Hepatocyte (in vitro differentiated cells): ENCODE measurements around the gene AFAP1L2. TPM values are rescaled to one million over a fixed set of nuclear protein-coding genes. Genes with fewer than 3 reads are reported as not detected.

Experiments
- DNase-seq: peaks from one replicate; pipeline ENCODE4 v3.0.0-alpha.2; 2016; ENCODE audit warnings: low spot score
- H2AFZ ChIP-seq: fragments of 200-600 bp; sonication (generic); 2 replicates; pipeline ENCODE4 v1.6.0; 2016; ENCODE audit warnings: antibody characterized with exemption, mild to moderate bottlenecking
- H3K27ac ChIP-seq: fragments of 200-600 bp; sonication (generic); 2 replicates; pipeline ENCODE4 v1.5.1; 2016; ENCODE audit warnings: mild to moderate bottlenecking
- H3K27me3 ChIP-seq: fragments of 200-600 bp; sonication (generic); 2 replicates; pipeline ENCODE4 v1.6.1; 2016
- H3K36me3 ChIP-seq: fragments of 200-600 bp; sonication (generic); replicated peaks from 2 replicates; pipeline ENCODE4 v1.5.1; 2016; ENCODE audit warnings: low read depth; ENCODE audit not compliant: insufficient read depth
- H3K4me1 ChIP-seq: fragments of 200-600 bp; sonication (generic); 2 replicates; pipeline ENCODE4 v1.5.1; 2016; ENCODE audit warnings: mild to moderate bottlenecking, moderate library complexity; ENCODE audit not compliant: insufficient read depth
- H3K4me2 ChIP-seq: fragments of 200-600 bp; sonication (generic); 2 replicates; pipeline ENCODE4 v1.6.0; 2016
- H3K4me3 ChIP-seq: fragments of 200-600 bp; sonication (generic); 2 replicates; pipeline ENCODE4 v1.5.1; 2016; ENCODE audit warnings: mild to moderate bottlenecking
- H3K79me2 ChIP-seq: fragments of 200-600 bp; sonication (generic); 2 replicates; pipeline ENCODE4 v1.6.0; 2017; ENCODE audit warnings: mild to moderate bottlenecking
- H3K9me2 ChIP-seq: fragments of 200-600 bp; sonication (generic); replicated peaks from 2 replicates; pipeline ENCODE4 v1.6.0; 2017; ENCODE audit warnings: mild to moderate bottlenecking; ENCODE audit not compliant: insufficient read depth
- H3K9me3 ChIP-seq: fragments of 200-600 bp; sonication (generic); 2 replicates; pipeline ENCODE4 v1.5.1; 2016; ENCODE audit warnings: low read depth, mild to moderate bottlenecking
- H4K20me1 ChIP-seq: fragments of 200-600 bp; sonication (generic); 2 replicates; pipeline ENCODE4 v1.6.0; 2016; ENCODE audit warnings: mild to moderate bottlenecking; ENCODE audit not compliant: insufficient read depth, poor library complexity, severe bottlenecking
- EZH2 ChIP-seq: fragments of 200-600 bp; sonication (generic); IDR thresholded peaks from 2 replicates; pipeline ENCODE4 v1.6.1; 2016; ENCODE audit warnings: antibody characterized with exemption, mild to moderate bottlenecking, borderline replicate concordance
- EZH2phosphoT487 ChIP-seq: fragments of 200-600 bp; sonication (generic); IDR thresholded peaks from one replicate; pipeline ENCODE4 v1.6.1; 2018; ENCODE audit warnings: antibody characterized with exemption, mild to moderate bottlenecking, low read depth, moderate library complexity; ENCODE audit not compliant: unreplicated experiment, severe bottlenecking
- WGBS: methylation state at CpG from one replicate; pipeline ENCODE4 v1.1.6; 2016; ENCODE audit warnings: low lambda C conversion rate; ENCODE audit errors: missing lambda C conversion rate; 5-methylcytosine and 5-hydroxymethylcytosine counted together
- polyA plus RNA-seq: library from polyadenylated mRNA; unstranded; fragments of >200 nt; fragmentation: Nextera tagmentation; extraction: Ambion mirVana; gene quantifications from 2 replicates; pipeline ENCODE4 v1.2.1, GENCODE V29; 2016
- total RNA-seq: library from RNA; depleted of rRNA; stranded (reverse); fragments of >200 nt; gene quantifications from 2 replicates; pipeline ENCODE4 v1.2.3, GENCODE V29; 2014
- TF ChIP-seq, protein P1 (sequence below): fragments of 200-600 bp; sonication (generic); IDR thresholded peaks from 2 replicates; pipeline ENCODE4 v1.5.1; 2016; ENCODE audit warnings: antibody characterized with exemption, mild to moderate bottlenecking; ENCODE audit not compliant: poor library complexity

The AFAP1L2 gene
- total and polyA plus RNA-seq, 2 experiments from 2014 or later: 6.1 to 9.6 TPM

DNA sequence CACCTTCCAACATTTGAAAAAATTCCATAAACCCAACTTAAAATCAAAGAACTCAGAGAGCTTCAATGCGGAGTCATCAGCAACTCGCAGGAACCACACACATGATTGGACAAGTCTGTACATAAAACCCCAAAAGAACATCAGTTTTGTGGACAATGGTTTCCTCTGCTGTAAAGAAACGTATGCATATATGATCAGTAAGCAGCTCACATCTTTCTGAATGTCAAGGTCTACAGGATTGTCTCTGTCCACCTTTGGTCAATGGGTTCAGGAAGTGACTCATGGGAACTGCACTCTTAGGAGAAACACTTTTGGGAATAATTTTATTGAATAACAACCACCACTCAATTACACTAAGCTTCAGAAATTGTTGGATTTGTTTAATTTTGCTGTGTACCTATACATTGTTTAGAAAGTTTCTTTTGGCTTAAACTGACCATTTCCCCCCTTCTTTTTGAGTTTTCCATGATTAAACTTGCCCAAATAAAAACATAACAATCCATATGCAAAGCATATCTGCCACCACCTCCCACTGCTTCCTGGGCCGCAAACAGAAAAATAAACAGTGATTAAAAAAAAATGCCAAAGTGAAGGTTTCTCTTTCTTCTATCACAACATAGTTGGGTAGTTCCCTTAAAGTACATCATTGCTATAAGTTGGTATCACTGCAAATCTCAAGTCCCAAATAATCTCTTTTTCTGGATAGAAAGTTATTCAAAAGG is 27.3 kb upstream of the AFAP1L2 start:
- no peaks in the 10 kb centered on the region for H3K4me1 ChIP-seq
- no peak overlapping the region for H2AFZ ChIP-seq
- no peaks in the 10 kb centered on the region for H4K20me1 ChIP-seq
- H3K4me2 ChIP-seq: no peak overlapping the region
- no peaks in the 10 kb centered on the region for H3K79me2 ChIP-seq
- TF ChIP-seq EZH2phosphoT487: no peak
- TF ChIP-seq EZH2: no peak
- TF ChIP-seq, protein P1, sequence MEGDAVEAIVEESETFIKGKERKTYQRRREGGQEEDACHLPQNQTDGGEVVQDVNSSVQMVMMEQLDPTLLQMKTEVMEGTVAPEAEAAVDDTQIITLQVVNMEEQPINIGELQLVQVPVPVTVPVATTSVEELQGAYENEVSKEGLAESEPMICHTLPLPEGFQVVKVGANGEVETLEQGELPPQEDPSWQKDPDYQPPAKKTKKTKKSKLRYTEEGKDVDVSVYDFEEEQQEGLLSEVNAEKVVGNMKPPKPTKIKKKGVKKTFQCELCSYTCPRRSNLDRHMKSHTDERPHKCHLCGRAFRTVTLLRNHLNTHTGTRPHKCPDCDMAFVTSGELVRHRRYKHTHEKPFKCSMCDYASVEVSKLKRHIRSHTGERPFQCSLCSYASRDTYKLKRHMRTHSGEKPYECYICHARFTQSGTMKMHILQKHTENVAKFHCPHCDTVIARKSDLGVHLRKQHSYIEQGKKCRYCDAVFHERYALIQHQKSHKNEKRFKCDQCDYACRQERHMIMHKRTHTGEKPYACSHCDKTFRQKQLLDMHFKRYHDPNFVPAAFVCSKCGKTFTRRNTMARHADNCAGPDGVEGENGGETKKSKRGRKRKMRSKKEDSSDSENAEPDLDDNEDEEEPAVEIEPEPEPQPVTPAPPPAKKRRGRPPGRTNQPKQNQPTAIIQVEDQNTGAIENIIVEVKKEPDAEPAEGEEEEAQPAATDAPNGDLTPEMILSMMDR: no peak
- H3K27me3 ChIP-seq: no peaks in the 10 kb centered on the region
- no peaks in the 10 kb centered on the region for H3K9me2 ChIP-seq
- H3K27ac ChIP-seq: no peak overlapping the region
- no peaks in the 10 kb centered on the region for H3K9me3 ChIP-seq
- H3K4me3 ChIP-seq: no peak overlapping the region
- WGBS: 94% methylated on average over 4 of the region's 4 CpGs
- no peak for DNase-seq
- no peaks in the 10 kb centered on the region for H3K36me3 ChIP-seq

DNA sequence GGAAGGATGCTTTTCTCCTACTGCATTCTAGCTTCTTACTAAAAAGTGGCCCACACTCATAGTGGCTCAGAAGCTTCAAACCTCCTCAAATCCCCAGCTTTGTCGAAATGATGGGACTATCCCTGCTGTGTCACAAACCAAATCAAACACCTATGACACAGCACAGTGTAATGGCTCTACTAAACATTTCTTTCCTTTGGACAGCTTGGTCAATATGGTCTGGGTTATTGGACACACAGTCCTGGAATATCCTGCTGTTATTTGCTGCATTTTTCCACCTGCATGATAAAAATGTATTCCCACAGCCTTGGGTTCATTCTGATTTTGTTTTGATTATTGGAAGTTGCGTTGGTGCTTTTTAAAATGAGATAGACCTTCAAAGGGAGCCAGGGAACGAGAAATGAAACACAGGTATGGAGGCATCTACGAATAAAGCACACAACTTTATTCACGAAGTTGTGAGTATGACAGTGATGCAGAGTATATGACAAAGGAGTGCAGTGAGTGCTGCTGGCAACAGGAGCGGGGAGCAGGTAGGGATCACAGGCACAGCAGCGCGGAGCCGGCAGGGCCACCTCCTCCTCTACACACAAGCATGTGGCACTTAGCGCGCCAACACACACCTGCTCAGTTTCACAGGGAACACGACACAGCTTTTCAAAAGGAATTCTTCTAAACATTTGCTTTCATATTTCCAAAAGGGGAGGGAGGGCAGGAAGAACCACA is 26.5 kb upstream of the AFAP1L2 start:
- Histone ChIP-seq H3K4me1 (no peaks in the 10 kb centered on the region), H3K36me3 (no peaks in the 10 kb centered on the region), H3K79me2 (no peaks in the 10 kb centered on the region), H4K20me1 (no peaks in the 10 kb centered on the region), H3K9me3 (no peaks in the 10 kb centered on the region), H3K27me3 (no peaks in the 10 kb centered on the region), H3K4me3 (no peak overlapping the region), H3K27ac (no peak overlapping the region), H3K4me2 (no peak overlapping the region), H3K9me2 (no peaks in the 10 kb centered on the region), H2AFZ (no peak overlapping the region)
- 94% methylated on average over 12 of the region's 12 CpGs for WGBS
- no peak for DNase-seq
- TF ChIP-seq, protein P1: no peak
- no peak for TF ChIP-seq EZH2phosphoT487
- TF ChIP-seq EZH2: no peak

DNA sequence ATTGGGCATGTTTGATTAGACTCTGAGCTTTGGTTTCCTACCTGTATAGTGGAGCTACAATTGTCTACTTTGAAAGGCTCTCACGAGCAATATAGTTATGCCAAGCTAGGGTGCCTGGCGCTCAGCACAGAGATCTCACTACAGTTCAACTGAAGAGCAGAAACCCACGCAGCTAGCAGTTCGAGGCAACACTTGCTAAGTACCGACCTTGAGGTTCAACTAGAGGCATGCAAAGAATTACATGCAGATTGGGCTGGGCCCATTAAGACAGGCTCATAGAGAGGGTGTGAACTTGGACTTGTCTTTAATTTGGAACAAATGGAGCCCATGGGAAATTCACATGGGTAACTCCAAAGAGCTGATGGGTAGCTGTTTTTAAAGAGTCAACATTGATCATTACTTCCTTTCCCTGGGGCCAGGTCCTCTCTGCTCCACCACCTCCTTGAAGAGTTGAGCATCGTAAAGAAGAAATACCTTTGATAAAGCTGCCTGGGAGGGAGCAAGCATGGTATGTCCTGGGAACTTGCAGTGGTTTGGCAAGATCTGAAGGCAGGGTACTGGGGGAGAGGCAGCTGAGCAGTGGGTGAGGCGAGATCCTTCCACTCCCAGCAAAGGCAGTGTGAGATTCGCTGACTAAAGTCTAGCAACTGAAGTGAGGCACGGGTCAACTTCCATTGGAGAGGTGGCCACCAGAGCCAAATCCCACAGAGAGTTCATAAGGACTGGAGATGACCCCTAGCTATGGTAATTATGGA is 25.5 kb upstream of the AFAP1L2 start:
- Histone ChIP-seq H3K36me3 (no peaks in the 10 kb centered on the region), H4K20me1 (no peaks in the 10 kb centered on the region), H2AFZ (no peak overlapping the region), H3K4me2 (no peak overlapping the region), H3K9me3 (no peaks in the 10 kb centered on the region), H3K27ac (no peak overlapping the region), H3K27me3 (no peaks in the 10 kb centered on the region), H3K79me2 (no peaks in the 10 kb centered on the region), H3K9me2 (no peaks in the 10 kb centered on the region), H3K4me3 (no peak overlapping the region), H3K4me1 (no peaks in the 10 kb centered on the region)
- 85% methylated on average over 9 of the region's 9 CpGs for WGBS
- no peak for DNase-seq
- TF ChIP-seq, protein P1: no peak
- TF ChIP-seq EZH2phosphoT487: no peak
- no peak for TF ChIP-seq EZH2
